ENCODE data around the gene IQGAP2.

GRCh38 chr5:76493190-76493837 is 90.2 kb downstream of the IQGAP2 start:
- TF ChIP-seq CTCF (IDR thresholded peaks at IDR 0.05) (no peak), EZH2 (IDR thresholded peaks at IDR 0.05; ENCODE audit: borderline replicate concordance, insufficient read depth, low read depth, low read length, poor library complexity, severe bottlenecking) (no peak)
